Natural killer cell (primary cell): ENCODE measurements around the gene EXOC4. TPM values are rescaled to one million over a fixed set of nuclear protein-coding genes. Genes with fewer than 3 reads are reported as not detected.
"Not testable (repeated sequence)": the region's sequence is repeated elsewhere in the genome, so short reads cannot be mapped to it uniquely, and the experiment has no call there.

Experiments used
- ATAC-seq, 3 donors: fragments of 150-1000 bp in 2 of 3; fragments of 200-7000 bp in 1 of 3; cut with Tn5 transposase; 1 replicate in 1 of 3; 2 replicates in 2 of 3; pipeline ENCODE4 v1.10.0; 2021; ENCODE audit warnings: mild to moderate bottlenecking in 2 of 3, moderate library complexity in 2 of 3
- DNase-seq, 2 donors: peaks; one replicate each; pipeline versions ENCODE4 v3.0.0 to v3.0.0-alpha.2; 2013 to 2021; ENCODE audit warnings: mixed read lengths in 1 of 2
- H3K27ac ChIP-seq: one replicate; pipeline ENCODE4 v1.5.1; 2013; ENCODE audit warnings: mild to moderate bottlenecking, low read length
- H3K27me3 ChIP-seq: one replicate; pipeline ENCODE4 v1.6.1; 2013; ENCODE audit warnings: low read length; ENCODE audit not compliant: control insufficient read depth, insufficient read depth
- H3K36me3 ChIP-seq: one replicate; pipeline ENCODE4 v1.6.1; 2013; ENCODE audit warnings: low read length; ENCODE audit not compliant: control insufficient read depth, insufficient read depth
- H3K4me1 ChIP-seq: one replicate; pipeline ENCODE4 v1.6.1; 2013; ENCODE audit warnings: low read length; ENCODE audit not compliant: control insufficient read depth, insufficient read depth
- H3K4me3 ChIP-seq: one replicate; pipeline ENCODE4 v1.5.1; 2013; ENCODE audit warnings: low read length
- H3K9me3 ChIP-seq: one replicate; pipeline ENCODE4 v1.6.1; 2013; ENCODE audit warnings: low read length; ENCODE audit not compliant: control insufficient read depth, insufficient read depth
- H3K27ac Mint-ChIP-seq, 2 donors: one replicate each; pipeline ENCODE4 v1.8.0; 2022; ENCODE audit warnings: mild to moderate bottlenecking in 2 of 2, mixed read lengths in 2 of 2, moderate library complexity in 1 of 2
- H3K27me3 Mint-ChIP-seq, 2 donors: one replicate each; pipeline ENCODE4 v1.8.0; 2022; ENCODE audit warnings: low read depth in 2 of 2, mixed read lengths in 2 of 2
- H3K36me3 Mint-ChIP-seq: one replicate; pipeline ENCODE4 v1.8.0; 2022; ENCODE audit warnings: mixed read lengths
- H3K4me1 Mint-ChIP-seq, 2 donors: one replicate each; pipeline ENCODE4 v1.8.0; 2022; ENCODE audit warnings: mixed read lengths in 2 of 2
- H3K4me3 Mint-ChIP-seq: one replicate; pipeline ENCODE4 v1.8.0; 2022; ENCODE audit warnings: mild to moderate bottlenecking, moderate library complexity, mixed read lengths
- H3K9me3 Mint-ChIP-seq, 2 donors: one replicate each; pipeline ENCODE4 v1.8.0; 2022; ENCODE audit warnings: mixed read lengths in 2 of 2
- WGBS: methylation state at CpG from one replicate; pipeline ENCODE4 v1.1.7; 2013; ENCODE audit warnings: missing lambda C conversion rate; ENCODE audit not compliant: insufficient coverage; 5-methylcytosine and 5-hydroxymethylcytosine counted together
- intact Hi-C: fragments of 100-400 bp; cut with micrococcal nuclease; formaldehyde crosslinking; loops from one replicate; pipeline ENCODE4 v1.14.2; 2022
- total RNA-seq, 4 donors: library from RNA; stranded (reverse); fragments of 120-200 nt in 1 of 4; gene quantifications; one replicate each; pipeline versions ENCODE4 v1.2.3 to v1.2.4, GENCODE V29; 2013 to 2022
- TF ChIP-seq, protein P1 (sequence below): fragments of 200-600 bp; IDR thresholded peaks from one replicate; pipeline ENCODE4 v1.8.0; 2022; ENCODE audit warnings: antibody characterized with exemption

Gene EXOC4
- total RNA-seq, 3 donors from 2014 or later (not counting 1 experiment from before 2014, with no cell fraction given) = 105 to 148 (median 123) TPM

DNA sequence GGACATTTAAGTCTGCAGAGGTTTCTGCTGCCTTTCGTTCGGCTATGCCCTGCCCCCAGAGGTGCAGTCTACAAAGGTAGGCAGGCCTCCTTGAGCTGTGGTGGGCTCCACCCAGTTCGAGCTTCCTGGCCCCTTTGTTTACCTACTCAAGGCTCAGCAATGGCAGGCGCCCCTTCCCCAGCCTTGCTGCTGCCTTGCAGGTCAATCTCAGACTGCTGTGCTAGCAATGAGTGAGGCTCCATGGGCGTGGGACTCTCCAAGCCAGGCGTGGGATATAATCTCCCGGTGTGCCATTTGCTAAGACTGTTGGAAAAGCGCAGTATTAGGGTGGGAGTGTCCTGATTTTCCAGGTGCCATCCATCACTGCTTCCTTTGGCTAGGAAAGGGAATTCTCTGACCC is 73.9 kb downstream of the EXOC4 start:
- H3K27me3 ChIP-seq, H3K27ac Mint-ChIP-seq, H3K4me1 ChIP-seq, DNase-seq, H3K36me3 ChIP-seq, H3K4me3 Mint-ChIP-seq, H3K27me3 Mint-ChIP-seq, H3K9me3 ChIP-seq, H3K9me3 Mint-ChIP-seq, ATAC-seq, H3K4me3 ChIP-seq, intact Hi-C loops, H3K27ac ChIP-seq: not testable (repeated sequence)
- Mint-ChIP-seq H3K4me1 (peaks cover 33 to 37% of the 10 kb centered on the region in 2 donors), H3K36me3 (peaks cover 23% of the 10 kb centered on the region)
- WGBS = 97% methylated on average over 8 of the region's 8 CpGs

DNA sequence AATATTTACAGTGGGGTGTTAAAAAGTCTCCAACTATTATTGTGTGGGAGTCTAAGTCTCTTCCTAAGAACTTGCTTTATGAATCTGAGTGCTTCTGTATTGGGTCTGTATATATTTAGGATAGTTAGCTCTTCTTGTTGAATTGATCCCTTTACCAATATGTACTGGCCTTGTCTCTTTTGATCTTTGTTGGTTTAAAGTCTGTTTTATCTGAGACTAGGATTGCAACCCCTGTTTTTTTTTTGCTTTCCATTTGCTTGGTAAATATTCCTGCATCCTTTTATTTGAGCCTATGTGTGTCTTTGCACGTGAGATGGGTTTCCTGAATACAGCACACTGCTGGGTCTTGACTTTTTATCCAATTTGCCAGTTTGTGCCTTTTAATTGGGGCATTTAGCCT is 75.1 kb downstream of the EXOC4 start:
- DNase-seq, H3K4me1 ChIP-seq, H3K4me3 ChIP-seq, H3K27ac Mint-ChIP-seq, H3K27ac ChIP-seq, H3K9me3 Mint-ChIP-seq, intact Hi-C loops, H3K9me3 ChIP-seq, H3K4me3 Mint-ChIP-seq, H3K27me3 Mint-ChIP-seq, ATAC-seq, H3K36me3 ChIP-seq, H3K27me3 ChIP-seq: not testable (repeated sequence)
- Mint-ChIP-seq H3K36me3 (peaks cover 23% of the 10 kb centered on the region), H3K4me1 (peaks cover 33 to 34% of the 10 kb centered on the region in 2 donors)
- 95% methylated on average over 1 of the region's 1 CpG for WGBS

DNA sequence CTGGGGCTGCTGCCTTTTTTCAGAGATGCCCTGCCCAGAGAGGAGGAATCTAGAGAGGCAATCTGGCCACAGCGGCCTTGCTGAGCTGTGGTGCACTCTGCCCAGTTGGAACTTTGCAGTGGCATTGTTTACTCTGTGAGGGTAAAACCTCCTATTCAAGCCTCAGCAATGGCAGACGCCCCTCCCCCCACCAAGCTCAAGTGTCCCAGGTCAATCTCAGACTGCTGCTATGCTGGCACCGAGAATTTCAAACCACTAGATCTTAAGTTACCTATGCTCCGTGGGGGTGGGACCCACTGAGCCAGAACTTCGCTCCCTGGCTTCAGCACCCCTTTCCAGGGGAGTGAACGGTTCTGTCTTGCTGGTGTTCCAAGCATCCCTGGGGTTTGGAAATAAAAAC is 77.2 kb downstream of the EXOC4 start:
- ATAC-seq (no peak), DNase-seq (no peak)
- H3K9me3 ChIP-seq = no peaks in the 10 kb centered on the region
- intact Hi-C loops = no loop called here
- WGBS = 80% methylated on average over 6 of the region's 6 CpGs
- H3K27ac ChIP-seq = no peak overlapping the region
- Mint-ChIP-seq H3K36me3 (peaks cover 15% of the 10 kb centered on the region), H3K27me3 (no peaks in the 10 kb centered on the region), H3K4me3 (no peak overlapping the region), H3K27ac (no peak overlapping the region), H3K9me3 (no peaks in the 10 kb centered on the region), H3K4me1 (peaks cover 24% of the 10 kb centered on the region in 2 donors)
- H3K4me3 ChIP-seq = no peak overlapping the region
- no peaks in the 10 kb centered on the region for H3K27me3 ChIP-seq
- TF ChIP-seq, protein P1, sequence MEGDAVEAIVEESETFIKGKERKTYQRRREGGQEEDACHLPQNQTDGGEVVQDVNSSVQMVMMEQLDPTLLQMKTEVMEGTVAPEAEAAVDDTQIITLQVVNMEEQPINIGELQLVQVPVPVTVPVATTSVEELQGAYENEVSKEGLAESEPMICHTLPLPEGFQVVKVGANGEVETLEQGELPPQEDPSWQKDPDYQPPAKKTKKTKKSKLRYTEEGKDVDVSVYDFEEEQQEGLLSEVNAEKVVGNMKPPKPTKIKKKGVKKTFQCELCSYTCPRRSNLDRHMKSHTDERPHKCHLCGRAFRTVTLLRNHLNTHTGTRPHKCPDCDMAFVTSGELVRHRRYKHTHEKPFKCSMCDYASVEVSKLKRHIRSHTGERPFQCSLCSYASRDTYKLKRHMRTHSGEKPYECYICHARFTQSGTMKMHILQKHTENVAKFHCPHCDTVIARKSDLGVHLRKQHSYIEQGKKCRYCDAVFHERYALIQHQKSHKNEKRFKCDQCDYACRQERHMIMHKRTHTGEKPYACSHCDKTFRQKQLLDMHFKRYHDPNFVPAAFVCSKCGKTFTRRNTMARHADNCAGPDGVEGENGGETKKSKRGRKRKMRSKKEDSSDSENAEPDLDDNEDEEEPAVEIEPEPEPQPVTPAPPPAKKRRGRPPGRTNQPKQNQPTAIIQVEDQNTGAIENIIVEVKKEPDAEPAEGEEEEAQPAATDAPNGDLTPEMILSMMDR = no peak
- H3K4me1 ChIP-seq = no peaks in the 10 kb centered on the region
- H3K36me3 ChIP-seq = no peaks in the 10 kb centered on the region

DNA sequence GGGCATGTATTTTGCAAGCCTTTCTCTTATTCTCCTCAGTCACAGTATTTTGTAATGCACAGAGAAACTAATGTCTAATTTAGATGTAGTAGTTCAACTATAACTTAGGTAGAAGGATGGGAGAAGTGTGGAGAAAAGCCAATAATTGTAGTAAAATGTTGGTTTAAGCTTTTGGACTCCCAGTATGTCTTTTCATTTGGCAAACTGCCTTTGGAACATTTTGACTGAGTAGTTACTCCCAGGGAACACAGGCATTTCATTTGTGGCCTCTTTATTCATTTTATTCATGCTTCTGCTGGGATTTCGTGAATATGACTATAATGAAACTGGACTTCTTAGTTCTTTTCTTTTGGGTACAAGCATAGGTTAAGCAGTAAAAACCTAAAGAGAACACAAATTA is 79.0 kb downstream of the EXOC4 start:
- no peak for ATAC-seq
- H3K27ac Mint-ChIP-seq = no peak overlapping the region
- intact Hi-C loops = no loop called here
- Histone ChIP-seq H3K36me3 (no peaks in the 10 kb centered on the region), H3K4me1 (no peaks in the 10 kb centered on the region), H3K27ac (no peak overlapping the region), H3K4me3 (no peak overlapping the region), H3K9me3 (no peaks in the 10 kb centered on the region), H3K27me3 (no peaks in the 10 kb centered on the region)
- WGBS = 100% methylated on average over 1 of the region's 1 CpG
- H3K4me3 Mint-ChIP-seq = no peak overlapping the region
- no peak for DNase-seq
- H3K9me3 Mint-ChIP-seq = no peaks in the 10 kb centered on the region
- H3K27me3 Mint-ChIP-seq = no peaks in the 10 kb centered on the region
- peaks cover 24 to 28% of the 10 kb centered on the region in 2 donors for H3K4me1 Mint-ChIP-seq
- H3K36me3 Mint-ChIP-seq = peaks cover 7% of the 10 kb centered on the region
- TF ChIP-seq, protein P1 = no peak

DNA sequence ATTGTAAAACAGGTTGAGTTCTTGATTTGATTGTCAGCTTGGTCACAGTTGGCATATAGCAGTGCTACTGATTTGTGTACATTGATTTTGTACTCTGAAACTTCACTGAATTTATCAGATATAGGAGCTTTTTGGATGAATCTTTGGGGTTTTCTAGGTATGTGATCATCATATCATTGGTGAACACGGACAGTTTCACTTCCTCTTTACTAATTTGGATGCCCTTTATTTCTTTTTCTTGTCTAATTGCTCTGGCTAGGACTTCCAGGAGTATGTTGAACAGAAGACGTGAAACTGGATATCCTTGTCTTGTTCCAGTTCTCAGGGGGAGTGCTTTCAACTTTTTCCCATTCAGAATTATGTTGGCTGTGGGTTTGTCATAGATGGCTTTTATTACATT is 86.9 kb downstream of the EXOC4 start:
- peaks cover 4% of the 10 kb centered on the region for H3K9me3 ChIP-seq
- no peaks in the 10 kb centered on the region for H3K36me3 ChIP-seq
- H3K27ac Mint-ChIP-seq = no peak overlapping the region
- no peak for ATAC-seq
- whole genome bisulfite sequencing = 84% methylated on average over 2 of the region's 2 CpGs
- no peak for DNase-seq
- peaks cover 15 to 26% of the 10 kb centered on the region in 2 donors for H3K9me3 Mint-ChIP-seq
- H3K36me3 Mint-ChIP-seq = peaks cover 42% of the 10 kb centered on the region
- H3K4me1 Mint-ChIP-seq = peaks cover 16 to 19% of the 10 kb centered on the region in 2 donors
- TF ChIP-seq, protein P1 = no peak
- H3K4me1 ChIP-seq = no peaks in the 10 kb centered on the region
- H3K27me3 ChIP-seq = no peaks in the 10 kb centered on the region
- no peaks in the 10 kb centered on the region for H3K27me3 Mint-ChIP-seq
- no peak overlapping the region for H3K4me3 ChIP-seq
- no peak overlapping the region for H3K27ac ChIP-seq
- intact Hi-C loops = no loop called here
- no peak overlapping the region for H3K4me3 Mint-ChIP-seq
